Chondrocyte (in vitro differentiated cells): ENCODE data around the gene CYP2D6. TPM values are rescaled to one million over a fixed set of nuclear protein-coding genes. Genes with fewer than 3 reads are reported as not detected.

Source experiments
- DNase-seq: peaks from one replicate; pipeline ENCODE4 v3.0.0; 2021; ENCODE audit warnings: mixed read lengths, low spot score
- H3K27ac Mint-ChIP-seq: one replicate; pipeline ENCODE4 v1.8.0; 2021; ENCODE audit warnings: mild to moderate bottlenecking, moderate library complexity, mixed read lengths; ENCODE audit not compliant: unreplicated experiment
- H3K27me3 Mint-ChIP-seq: 2 replicates; pipeline ENCODE4 v1.8.0; 2021; ENCODE audit warnings: low read depth, mixed read lengths
- H3K36me3 Mint-ChIP-seq: 2 replicates; pipeline ENCODE4 v1.8.0; 2021; ENCODE audit warnings: low read depth, mixed read lengths
- H3K4me1 Mint-ChIP-seq: 2 replicates; pipeline ENCODE4 v1.8.0; 2021; ENCODE audit warnings: low read depth, mild to moderate bottlenecking, mixed read lengths
- H3K4me3 Mint-ChIP-seq: one replicate; pipeline ENCODE4 v1.8.0; 2021; ENCODE audit warnings: mild to moderate bottlenecking, moderate library complexity, mixed read lengths; ENCODE audit not compliant: unreplicated experiment
- H3K9me3 Mint-ChIP-seq: 2 replicates; pipeline ENCODE4 v1.8.0; 2021; ENCODE audit warnings: low read depth, mixed read lengths
- total RNA-seq: library from RNA; stranded (reverse); gene quantifications from 3 replicates; pipeline ENCODE4 v1.2.1, GENCODE V29; 2021
- TF ChIP-seq, protein P1 (sequence below): fragments of 200-600 bp; sonication (generic); IDR thresholded peaks from 2 replicates; pipeline ENCODE4 v1.5.0; 2021; ENCODE audit warnings: antibody characterized with exemption, mild to moderate bottlenecking, moderate library complexity

Gene CYP2D6
- total RNA-seq, 1 donor from 2014 or later = 0.95 TPM

- DNase-seq = no peak
- Mint-ChIP-seq H3K27me3 (no peaks in the 10 kb centered on the region), H3K27ac (no peak overlapping the region), H3K9me3 (no peaks in the 10 kb centered on the region), H3K36me3 (peaks cover 13% of the 10 kb centered on the region), H3K4me1 (peaks cover 21% of the 10 kb centered on the region), H3K4me3 (no peak overlapping the region)
- TF ChIP-seq, protein P1, sequence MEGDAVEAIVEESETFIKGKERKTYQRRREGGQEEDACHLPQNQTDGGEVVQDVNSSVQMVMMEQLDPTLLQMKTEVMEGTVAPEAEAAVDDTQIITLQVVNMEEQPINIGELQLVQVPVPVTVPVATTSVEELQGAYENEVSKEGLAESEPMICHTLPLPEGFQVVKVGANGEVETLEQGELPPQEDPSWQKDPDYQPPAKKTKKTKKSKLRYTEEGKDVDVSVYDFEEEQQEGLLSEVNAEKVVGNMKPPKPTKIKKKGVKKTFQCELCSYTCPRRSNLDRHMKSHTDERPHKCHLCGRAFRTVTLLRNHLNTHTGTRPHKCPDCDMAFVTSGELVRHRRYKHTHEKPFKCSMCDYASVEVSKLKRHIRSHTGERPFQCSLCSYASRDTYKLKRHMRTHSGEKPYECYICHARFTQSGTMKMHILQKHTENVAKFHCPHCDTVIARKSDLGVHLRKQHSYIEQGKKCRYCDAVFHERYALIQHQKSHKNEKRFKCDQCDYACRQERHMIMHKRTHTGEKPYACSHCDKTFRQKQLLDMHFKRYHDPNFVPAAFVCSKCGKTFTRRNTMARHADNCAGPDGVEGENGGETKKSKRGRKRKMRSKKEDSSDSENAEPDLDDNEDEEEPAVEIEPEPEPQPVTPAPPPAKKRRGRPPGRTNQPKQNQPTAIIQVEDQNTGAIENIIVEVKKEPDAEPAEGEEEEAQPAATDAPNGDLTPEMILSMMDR = no peak
Measured at GRCh38 chr22:42174062-42174461, 43.5 kb upstream of the CYP2D6 start.

DNA sequence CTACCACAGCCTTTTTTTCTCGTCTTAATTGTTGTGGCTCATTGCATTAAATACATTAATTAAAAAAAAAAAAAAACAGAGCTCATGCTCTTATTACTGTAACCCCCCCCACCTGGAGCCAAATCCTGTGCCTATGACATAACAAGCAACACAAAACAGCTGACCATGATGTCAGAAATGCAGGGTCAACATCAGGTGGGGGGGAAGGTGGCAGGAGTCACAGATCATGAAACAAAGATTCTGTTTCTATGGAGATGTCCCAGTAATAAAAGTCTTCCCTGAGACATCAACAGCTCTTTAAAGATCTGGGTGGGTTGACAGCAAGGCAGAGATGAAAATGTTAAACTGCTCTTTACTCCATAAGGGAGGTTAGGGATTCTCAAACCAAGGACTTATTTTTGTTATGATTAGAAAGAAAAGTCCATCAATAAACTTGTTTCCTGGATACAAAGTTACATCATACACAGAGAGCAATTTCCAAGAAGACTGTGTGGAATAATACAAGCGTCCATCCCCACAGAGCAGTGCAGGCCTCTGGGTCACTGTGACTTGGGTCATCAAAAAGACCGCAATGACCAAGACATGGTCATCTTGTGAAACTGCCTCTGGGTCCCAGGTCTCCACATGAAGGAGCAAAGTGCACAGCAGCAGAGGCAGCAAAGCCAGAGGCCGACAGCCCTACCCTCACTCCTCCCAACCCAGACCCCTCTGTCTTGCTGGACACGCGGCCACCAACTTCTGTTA, 42.7 kb upstream of the CYP2D6 start:
- TF ChIP-seq, protein P1 = no peak
- Mint-ChIP-seq H3K4me1 (peaks cover 19% of the 10 kb centered on the region), H3K27me3 (no peaks in the 10 kb centered on the region), H3K9me3 (no peaks in the 10 kb centered on the region), H3K27ac (no peak overlapping the region), H3K36me3 (peaks cover 14% of the 10 kb centered on the region), H3K4me3 (no peak overlapping the region)
- no peak for DNase-seq

- H3K36me3 Mint-ChIP-seq = peaks cover 14% of the 10 kb centered on the region
- no peak overlapping the region for H3K27ac Mint-ChIP-seq
- no peaks in the 10 kb centered on the region for H3K27me3 Mint-ChIP-seq
- H3K4me3 Mint-ChIP-seq = no peak overlapping the region
- peaks cover 14% of the 10 kb centered on the region for H3K4me1 Mint-ChIP-seq
- TF ChIP-seq, protein P1 = no peak
- DNase-seq = no peak
- H3K9me3 Mint-ChIP-seq = no peaks in the 10 kb centered on the region
Measured at GRCh38 chr22:42172773-42173172, 42.2 kb upstream of the CYP2D6 start.

- Mint-ChIP-seq H3K4me3 (no peak overlapping the region), H3K9me3 (no peaks in the 10 kb centered on the region), H3K27me3 (no peaks in the 10 kb centered on the region), H3K4me1 (peaks cover 12% of the 10 kb centered on the region), H3K27ac (no peak overlapping the region), H3K36me3 (peaks cover 11% of the 10 kb centered on the region)
- DNase-seq = no peak
- TF ChIP-seq, protein P1 = no peak
Measured at GRCh38 chr22:42171946-42172719, 41.5 kb upstream of the CYP2D6 start.

- Mint-ChIP-seq H3K27me3 (no peaks in the 10 kb centered on the region), H3K27ac (no peak overlapping the region), H3K4me3 (no peak overlapping the region), H3K36me3 (peaks cover 10% of the 10 kb centered on the region), H3K4me1 (peaks cover 12% of the 10 kb centered on the region), H3K9me3 (no peaks in the 10 kb centered on the region)
- DNase-seq = no peak
- TF ChIP-seq, protein P1 = no peak
Measured at GRCh38 chr22:42171417-42171816, 40.8 kb upstream of the CYP2D6 start.
